Brain microvascular endothelial cell (primary cell): ENCODE data around the gene SUCLA2.

Experiments used
- DNase-seq: peaks from one replicate; pipeline ENCODE4 v3.0.0-alpha.2; 2020
- H3K27ac ChIP-seq: fragments of 250-450 bp; sonication (Bioruptor Pico); 2 replicates; pipeline ENCODE4 v1.5.1; 2020; ENCODE audit warnings: mild to moderate bottlenecking, moderate library complexity
- H3K27me3 ChIP-seq: fragments of 250-450 bp; sonication (Bioruptor Pico); replicated peaks from 2 replicates; pipeline ENCODE4 v1.5.1; 2020; ENCODE audit warnings: mild to moderate bottlenecking
- H3K36me3 ChIP-seq: fragments of 250-450 bp; sonication (Bioruptor Pico); replicated peaks from 2 replicates; pipeline ENCODE4 v1.5.1; 2020; ENCODE audit warnings: mild to moderate bottlenecking
- H3K4me3 ChIP-seq: 2 replicates; pipeline ENCODE4 v1.5.1; 2011; ENCODE audit warnings: low read depth, mild to moderate bottlenecking, control low read depth, low read length, moderate library complexity
- CTCF ChIP-seq: IDR thresholded peaks from 2 replicates; pipeline ENCODE4 v1.5.1; 2011; ENCODE audit warnings: low read depth, mild to moderate bottlenecking, moderate library complexity, low read length, control low read depth, inconsistent platforms; ENCODE audit errors: missing control alignments
- in situ Hi-C: cut with HindIII; loops from 2 replicates; pipeline ENCODE4 v1.10.0; 2017; ENCODE audit warnings: low sequenced_read_pairs, low pct_ligation_motif_present

The SUCLA2 gene

GRCh38 chr13:47991859-47992258, 9.2 kb downstream of the SUCLA2 start:
- Histone ChIP-seq H3K27me3 (no peaks in the 10 kb centered on the region), H3K27ac (no peak overlapping the region), H3K4me3 (no peak overlapping the region), H3K36me3 (peaks cover 3% of the 10 kb centered on the region)
- in situ Hi-C loops: no loop called here
- DNase-seq: no peak
- no peak for TF ChIP-seq CTCF

GRCh38 chr13:47990920-47991466, 10.1 kb downstream of the SUCLA2 start:
- in situ Hi-C loops: no loop called here
- Histone ChIP-seq H3K4me3 (no peak overlapping the region), H3K27ac (no peak overlapping the region), H3K27me3 (no peaks in the 10 kb centered on the region), H3K36me3 (peaks cover 3% of the 10 kb centered on the region)
- no peak for TF ChIP-seq CTCF
- no peak for DNase-seq

- Histone ChIP-seq H3K36me3 (peaks cover 6% of the 10 kb centered on the region), H3K4me3 (no peak overlapping the region), H3K27ac (no peak overlapping the region), H3K27me3 (no peaks in the 10 kb centered on the region)
- no peak for TF ChIP-seq CTCF
- in situ Hi-C loops: no loop called here
- DNase-seq: no peak
Observed at GRCh38 chr13:47990427-47990826, 10.6 kb downstream of the SUCLA2 start.

- H3K36me3 ChIP-seq: peaks cover 5% of the 10 kb centered on the region
- no peak overlapping the region for H3K27ac ChIP-seq
- H3K4me3 ChIP-seq: no peak overlapping the region
- in situ Hi-C loops: no loop called here
- no peak for DNase-seq
- H3K27me3 ChIP-seq: no peaks in the 10 kb centered on the region
- TF ChIP-seq CTCF: no peak
Observed at GRCh38 chr13:47983070-47983469, 18.0 kb downstream of the SUCLA2 start.

GRCh38 chr13:47976325-47976724, 24.7 kb downstream of the SUCLA2 start:
- H3K27me3 ChIP-seq: no peaks in the 10 kb centered on the region
- H3K4me3 ChIP-seq: no peak overlapping the region
- TF ChIP-seq CTCF: no peak
- in situ Hi-C loops: no loop called here
- no peak overlapping the region for H3K27ac ChIP-seq
- peaks cover 2% of the 10 kb centered on the region for H3K36me3 ChIP-seq
- no peak for DNase-seq

- H3K27me3 ChIP-seq: no peaks in the 10 kb centered on the region
- peaks cover 2% of the 10 kb centered on the region for H3K36me3 ChIP-seq
- in situ Hi-C loops: no loop called here
- DNase-seq: no peak
- H3K27ac ChIP-seq: no peak overlapping the region
- H3K4me3 ChIP-seq: no peak overlapping the region
- TF ChIP-seq CTCF: peak; percentile 46
Observed at GRCh38 chr13:47964863-47965262, 36.2 kb downstream of the SUCLA2 start.
